Transverse colon (tissue), 3 donors: ENCODE results near the gene CACTIN.

ENCODE experiments used
- POLR2A ChIP-seq: fragments of 450-650 bp; IDR thresholded peaks from one replicate; pipeline ENCODE4 v1.6.1; 2016; ENCODE audit warnings: antibody characterized with exemption, mild to moderate bottlenecking, moderate library complexity
- TF ChIP-seq, protein P1 (sequence below), 5 experiments: fragments of 200-600 bp in 3 of 5; fragments of 450-650 bp in 2 of 5; sonication (generic) in 3 of 5; IDR thresholded peaks; 1 replicate in 2 of 5; 2 replicates in 3 of 5; pipeline ENCODE4 v1.5.1; 2016 to 2017; ENCODE audit warnings: antibody characterized with exemption in 5 of 5, inconsistent platforms in 3 of 5, mild to moderate bottlenecking in 2 of 5, moderate library complexity in 1 of 5

DNA sequence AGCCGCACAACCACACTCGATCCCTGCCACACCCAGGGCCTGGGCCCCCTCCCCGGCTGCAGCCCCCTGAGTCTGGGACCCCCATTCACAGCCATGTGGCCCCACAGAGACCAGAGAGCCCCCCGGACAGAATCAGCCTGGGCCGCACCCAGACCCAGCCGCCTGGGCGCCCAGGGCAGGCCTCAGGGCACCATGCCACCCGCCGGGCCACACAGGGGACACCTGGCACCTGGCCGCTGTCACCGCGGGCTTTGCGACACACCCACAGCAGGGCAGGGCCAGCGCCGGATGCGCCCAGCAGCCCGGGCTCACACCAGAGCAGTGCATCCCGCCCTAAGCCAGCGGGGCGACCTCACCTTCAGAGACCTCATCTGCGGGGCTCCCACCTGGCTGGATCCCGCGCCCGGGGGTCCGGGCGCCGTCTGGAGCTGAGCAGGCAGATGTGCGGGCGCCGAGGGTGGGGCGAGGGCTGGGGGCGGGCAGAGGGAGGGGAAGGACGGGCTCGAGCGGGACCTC lies 20.4 kb downstream of the CACTIN start:
- TF ChIP-seq, protein P1, sequence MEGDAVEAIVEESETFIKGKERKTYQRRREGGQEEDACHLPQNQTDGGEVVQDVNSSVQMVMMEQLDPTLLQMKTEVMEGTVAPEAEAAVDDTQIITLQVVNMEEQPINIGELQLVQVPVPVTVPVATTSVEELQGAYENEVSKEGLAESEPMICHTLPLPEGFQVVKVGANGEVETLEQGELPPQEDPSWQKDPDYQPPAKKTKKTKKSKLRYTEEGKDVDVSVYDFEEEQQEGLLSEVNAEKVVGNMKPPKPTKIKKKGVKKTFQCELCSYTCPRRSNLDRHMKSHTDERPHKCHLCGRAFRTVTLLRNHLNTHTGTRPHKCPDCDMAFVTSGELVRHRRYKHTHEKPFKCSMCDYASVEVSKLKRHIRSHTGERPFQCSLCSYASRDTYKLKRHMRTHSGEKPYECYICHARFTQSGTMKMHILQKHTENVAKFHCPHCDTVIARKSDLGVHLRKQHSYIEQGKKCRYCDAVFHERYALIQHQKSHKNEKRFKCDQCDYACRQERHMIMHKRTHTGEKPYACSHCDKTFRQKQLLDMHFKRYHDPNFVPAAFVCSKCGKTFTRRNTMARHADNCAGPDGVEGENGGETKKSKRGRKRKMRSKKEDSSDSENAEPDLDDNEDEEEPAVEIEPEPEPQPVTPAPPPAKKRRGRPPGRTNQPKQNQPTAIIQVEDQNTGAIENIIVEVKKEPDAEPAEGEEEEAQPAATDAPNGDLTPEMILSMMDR (IDR thresholded peaks at IDR 0.05): no peak
- no peak for TF ChIP-seq POLR2A
